Dermis blood vessel endothelial cell (primary cell): ENCODE results near the gene BTN3A1. TPM values are rescaled to one million over a fixed set of nuclear protein-coding genes. Genes with fewer than 3 reads are reported as not detected.

ENCODE experiments used
- DNase-seq: peaks from one replicate; pipeline ENCODE4 v3.0.0; 2010
- total RNA-seq: library from RNA; depleted of rRNA; stranded (reverse); fragments of >200 nt; gene quantifications from 2 replicates; pipeline ENCODE4 v1.2.3, GENCODE V29; 2014

The BTN3A1 gene
- total RNA-seq, 1 donor from 2014 or later: 25.0 TPM

GRCh38 chr6:26379740-26380139 lies 22.3 kb upstream of the BTN3A1 start:
- no peak for DNase-seq

- no peak for DNase-seq
These were observed 21.8 kb upstream of the BTN3A1 start for GRCh38 chr6:26380256-26380655.

GRCh38 chr6:26382121-26382520 lies 20.0 kb upstream of the BTN3A1 start:
- no peak for DNase-seq

GRCh38 chr6:26383624-26384417 lies 18.3 kb upstream of the BTN3A1 start:
- DNase-seq: peak; percentile 49

GRCh38 chr6:26385734-26386125 lies 16.3 kb upstream of the BTN3A1 start:
- DNase-seq: no peak

GRCh38 chr6:26387565-26387964 lies 14.5 kb upstream of the BTN3A1 start:
- no peak for DNase-seq

- peak; percentile 16 for DNase-seq
These were observed 14.1 kb upstream of the BTN3A1 start for GRCh38 chr6:26388014-26388413.

GRCh38 chr6:26388441-26388840 lies 13.6 kb upstream of the BTN3A1 start:
- DNase-seq: peak; percentile 34

- peak; percentile 16 for DNase-seq
These were observed 12.7 kb upstream of the BTN3A1 start for GRCh38 chr6:26389349-26389894.

GRCh38 chr6:26390531-26390930 lies 11.5 kb upstream of the BTN3A1 start:
- DNase-seq: no peak

GRCh38 chr6:26392932-26393636 lies 9.0 kb upstream of the BTN3A1 start:
- no peak for DNase-seq

- DNase-seq: peak; percentile 80
These were observed 7.8 kb upstream of the BTN3A1 start for GRCh38 chr6:26394289-26394688.

- DNase-seq: no peak
These were observed 3.5 kb upstream of the BTN3A1 start for GRCh38 chr6:26398555-26398954.

- DNase-seq: no peak
These were observed 1.4 kb upstream of the BTN3A1 start for GRCh38 chr6:26400626-26401025.

GRCh38 chr6:26401389-26401986 lies 587 bp upstream of the BTN3A1 start:
- no peak for DNase-seq

GRCh38 chr6:26403893-26404292 lies 1.8 kb downstream of the BTN3A1 start:
- DNase-seq: no peak

GRCh38 chr6:26404546-26404945 lies 2.5 kb downstream of the BTN3A1 start:
- no peak for DNase-seq

GRCh38 chr6:26408828-26409730 lies 7.0 kb downstream of the BTN3A1 start:
- DNase-seq: no peak

GRCh38 chr6:26411751-26412150 lies 9.7 kb downstream of the BTN3A1 start:
- no peak for DNase-seq

GRCh38 chr6:26412228-26412627 lies 10.2 kb downstream of the BTN3A1 start:
- no peak for DNase-seq

GRCh38 chr6:26412954-26413353 lies 10.9 kb downstream of the BTN3A1 start:
- peak; percentile 64 for DNase-seq

GRCh38 chr6:26414281-26414680 lies 12.2 kb downstream of the BTN3A1 start:
- DNase-seq: no peak
